OCI-LY1 (cell line): ENCODE results near the gene BCORL1.

Source experiments
- H2AFZ ChIP-seq: fragments of 200-600 bp; sonication (generic), shearing (Covaris generic); 2 replicates; pipeline ENCODE4 v1.6.0; 2014; ENCODE audit warnings: antibody characterized with exemption, mild to moderate bottlenecking, low read length
- H3F3A ChIP-seq: fragments of 200-600 bp; sonication (generic), shearing (Covaris generic); 2 replicates; pipeline ENCODE4 v1.6.0; 2014; ENCODE audit warnings: mild to moderate bottlenecking, antibody characterized with exemption, low read length, moderate library complexity; ENCODE audit not compliant: insufficient read depth
- H3K27ac ChIP-seq: fragments of 200-600 bp; sonication (generic); 2 replicates; pipeline ENCODE4 v1.5.1; 2014; ENCODE audit warnings: low read length, mixed run types, mild to moderate bottlenecking, low read depth; ENCODE audit not compliant: poor library complexity, severe bottlenecking
- H3K27me3 ChIP-seq: fragments of 200-600 bp; sonication (generic); 2 replicates; pipeline ENCODE4 v1.6.0; 2014; ENCODE audit warnings: antibody characterized with exemption, mild to moderate bottlenecking, low read length, moderate library complexity; ENCODE audit not compliant: insufficient read depth
- H3K36me3 ChIP-seq: fragments of 200-600 bp; sonication (generic); 2 replicates; pipeline ENCODE4 v1.6.1; 2014; ENCODE audit warnings: mild to moderate bottlenecking, antibody characterized with exemption, low read length, moderate library complexity, mixed read lengths; ENCODE audit not compliant: insufficient read depth
- H3K4me1 ChIP-seq: fragments of 200-600 bp; sonication (generic); 2 replicates; pipeline ENCODE4 v1.5.1; 2014; ENCODE audit warnings: mild to moderate bottlenecking, low read length, moderate library complexity; ENCODE audit not compliant: insufficient read depth, severe bottlenecking
- H3K4me2 ChIP-seq: fragments of 200-600 bp; sonication (generic), shearing (Covaris generic); 2 replicates; pipeline ENCODE4 v1.6.1; 2014; ENCODE audit warnings: low read length
- H3K4me3 ChIP-seq: fragments of 200-600 bp; sonication (generic); 2 replicates; pipeline ENCODE4 v1.5.1; 2014; ENCODE audit warnings: low read length, low read depth, mild to moderate bottlenecking, mixed read lengths; ENCODE audit not compliant: poor library complexity, severe bottlenecking
- H3K79me2 ChIP-seq: fragments of 200-600 bp; shearing (Covaris generic); 2 replicates; pipeline ENCODE4 v1.6.1; 2016; ENCODE audit warnings: mixed run types, low read length, mixed read lengths; ENCODE audit not compliant: insufficient read depth
- H3K9ac ChIP-seq: fragments of 200-600 bp; sonication (generic), shearing (Covaris generic); 2 replicates; pipeline ENCODE4 v1.6.1; 2014; ENCODE audit warnings: mild to moderate bottlenecking, low read length, mixed read lengths
- H3K9me2 ChIP-seq: fragments of 200-600 bp; sonication (generic), shearing (Covaris generic); 2 replicates; pipeline ENCODE4 v1.6.1; 2014; ENCODE audit warnings: low read depth, mild to moderate bottlenecking, low read length, mixed read lengths
- H3K9me3 ChIP-seq: fragments of 200-600 bp; shearing (Covaris generic); 2 replicates; pipeline ENCODE4 v1.6.1; 2014; ENCODE audit warnings: low read length, mixed read lengths
- H4K20me1 ChIP-seq: fragments of 200-600 bp; sonication (generic), shearing (Covaris generic); 2 replicates; pipeline ENCODE4 v1.6.0; 2016; ENCODE audit warnings: mild to moderate bottlenecking, low read length; ENCODE audit not compliant: insufficient read depth
- EZH2 ChIP-seq: fragments of 200-600 bp; sonication (generic), shearing (Covaris generic); IDR thresholded peaks from 2 replicates; pipeline ENCODE4 v1.8.0; 2017; ENCODE audit warnings: borderline replicate concordance, mixed run types, mild to moderate bottlenecking, antibody characterized with exemption, low read length, moderate library complexity, mixed read lengths
- TF ChIP-seq, protein P1 (sequence below): fragments of 200-600 bp; sonication (generic), shearing (Covaris generic); IDR thresholded peaks from 2 replicates; pipeline ENCODE4 v1.5.1; 2017; ENCODE audit warnings: mild to moderate bottlenecking, antibody characterized with exemption, low read length, moderate library complexity, mixed read lengths

The BCORL1 gene

GRCh38 chrX:130034178-130034577 lies 51.7 kb downstream of the BCORL1 start:
- Histone ChIP-seq H3K27ac (no peak overlapping the region), H3K9ac (no peak overlapping the region), H3K9me3 (no peaks in the 10 kb centered on the region), H3K4me1 (no peaks in the 10 kb centered on the region), H4K20me1 (no peaks in the 10 kb centered on the region), H3K4me2 (no peak overlapping the region), H3K36me3 (no peaks in the 10 kb centered on the region), H3K79me2 (no peaks in the 10 kb centered on the region), H3F3A (no peaks in the 10 kb centered on the region), H2AFZ (no peak overlapping the region), H3K4me3 (no peak overlapping the region), H3K27me3 (no peaks in the 10 kb centered on the region), H3K9me2 (no peaks in the 10 kb centered on the region)
- TF ChIP-seq, protein P1, sequence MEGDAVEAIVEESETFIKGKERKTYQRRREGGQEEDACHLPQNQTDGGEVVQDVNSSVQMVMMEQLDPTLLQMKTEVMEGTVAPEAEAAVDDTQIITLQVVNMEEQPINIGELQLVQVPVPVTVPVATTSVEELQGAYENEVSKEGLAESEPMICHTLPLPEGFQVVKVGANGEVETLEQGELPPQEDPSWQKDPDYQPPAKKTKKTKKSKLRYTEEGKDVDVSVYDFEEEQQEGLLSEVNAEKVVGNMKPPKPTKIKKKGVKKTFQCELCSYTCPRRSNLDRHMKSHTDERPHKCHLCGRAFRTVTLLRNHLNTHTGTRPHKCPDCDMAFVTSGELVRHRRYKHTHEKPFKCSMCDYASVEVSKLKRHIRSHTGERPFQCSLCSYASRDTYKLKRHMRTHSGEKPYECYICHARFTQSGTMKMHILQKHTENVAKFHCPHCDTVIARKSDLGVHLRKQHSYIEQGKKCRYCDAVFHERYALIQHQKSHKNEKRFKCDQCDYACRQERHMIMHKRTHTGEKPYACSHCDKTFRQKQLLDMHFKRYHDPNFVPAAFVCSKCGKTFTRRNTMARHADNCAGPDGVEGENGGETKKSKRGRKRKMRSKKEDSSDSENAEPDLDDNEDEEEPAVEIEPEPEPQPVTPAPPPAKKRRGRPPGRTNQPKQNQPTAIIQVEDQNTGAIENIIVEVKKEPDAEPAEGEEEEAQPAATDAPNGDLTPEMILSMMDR = no peak
- TF ChIP-seq EZH2 = no peak

GRCh38 chrX:130039847-130040246 lies 57.4 kb downstream of the BCORL1 start:
- no peak overlapping the region for H3K27ac ChIP-seq

DNA sequence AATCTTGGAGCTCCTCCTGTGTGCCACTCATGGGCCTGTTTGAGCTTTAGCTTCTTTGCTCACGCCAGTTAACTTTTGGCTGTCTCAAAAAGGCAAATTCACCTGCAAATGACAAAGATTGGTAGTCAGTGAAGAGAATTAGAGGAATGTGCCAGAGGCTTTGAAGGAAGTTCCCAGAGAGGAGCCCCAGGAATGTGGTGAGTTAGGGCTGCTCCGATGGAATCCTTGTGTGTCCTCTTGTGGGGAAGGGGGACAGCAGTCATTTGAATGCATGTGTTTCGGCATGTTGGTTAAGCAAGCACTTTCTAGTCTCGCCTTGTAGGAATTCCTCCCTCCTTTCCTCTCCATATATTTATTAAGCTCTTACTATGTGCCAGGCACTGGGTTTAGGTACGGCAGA lies 65.0 kb downstream of the BCORL1 start:
- H3K36me3 ChIP-seq = 0 out of 2 replicates have a peak, but pooled peaks cover 2% of the 10 kb centered on the region
- H3K9me3 ChIP-seq = no peaks in the 10 kb centered on the region
- no peak overlapping the region for H3K4me2 ChIP-seq

More at GRCh38 chrX:130039847-130040246, 57.4 kb downstream of the BCORL1 start:
- no peaks in the 10 kb centered on the region for H3K36me3 ChIP-seq
- no peak overlapping the region for H3K4me3 ChIP-seq
- H2AFZ ChIP-seq = no peak overlapping the region
- no peaks in the 10 kb centered on the region for H3K9me2 ChIP-seq
- H4K20me1 ChIP-seq = no peaks in the 10 kb centered on the region
- no peaks in the 10 kb centered on the region for H3K4me1 ChIP-seq
- no peaks in the 10 kb centered on the region for H3F3A ChIP-seq
- H3K9me3 ChIP-seq = no peaks in the 10 kb centered on the region
- no peak overlapping the region for H3K9ac ChIP-seq
- H3K4me2 ChIP-seq = no peak overlapping the region
- H3K27me3 ChIP-seq = no peaks in the 10 kb centered on the region
- no peak for TF ChIP-seq EZH2
- TF ChIP-seq, protein P1 = no peak
- no peaks in the 10 kb centered on the region for H3K79me2 ChIP-seq

More for the DNA sequence above, 65.0 kb downstream of the BCORL1 start:
- H3K79me2 ChIP-seq = no peaks in the 10 kb centered on the region
- H3K9me2 ChIP-seq = no peaks in the 10 kb centered on the region
- no peak overlapping the region for H3K4me3 ChIP-seq
- H3K9ac ChIP-seq = no peak overlapping the region
- no peak overlapping the region for H3K27ac ChIP-seq
- TF ChIP-seq EZH2 = no peak
- TF ChIP-seq, protein P1 = no peak
- no peak overlapping the region for H2AFZ ChIP-seq
- H3K4me1 ChIP-seq = no peaks in the 10 kb centered on the region
- H3K27me3 ChIP-seq = no peaks in the 10 kb centered on the region
- H3F3A ChIP-seq = no peaks in the 10 kb centered on the region
- no peaks in the 10 kb centered on the region for H4K20me1 ChIP-seq
